CD4-positive, alpha-beta T cell treated with Interferon gamma for 1 hour (primary cell): ENCODE results near the gene GABPB2.
A peak's percentile ranks its signal among the peaks of the same experiment; 100 is the strongest.

Experiments used
- DNase-seq: peaks from one replicate; pipeline ENCODE4 v3.0.0-alpha.2; 2020

GABPB2 gene

DNA sequence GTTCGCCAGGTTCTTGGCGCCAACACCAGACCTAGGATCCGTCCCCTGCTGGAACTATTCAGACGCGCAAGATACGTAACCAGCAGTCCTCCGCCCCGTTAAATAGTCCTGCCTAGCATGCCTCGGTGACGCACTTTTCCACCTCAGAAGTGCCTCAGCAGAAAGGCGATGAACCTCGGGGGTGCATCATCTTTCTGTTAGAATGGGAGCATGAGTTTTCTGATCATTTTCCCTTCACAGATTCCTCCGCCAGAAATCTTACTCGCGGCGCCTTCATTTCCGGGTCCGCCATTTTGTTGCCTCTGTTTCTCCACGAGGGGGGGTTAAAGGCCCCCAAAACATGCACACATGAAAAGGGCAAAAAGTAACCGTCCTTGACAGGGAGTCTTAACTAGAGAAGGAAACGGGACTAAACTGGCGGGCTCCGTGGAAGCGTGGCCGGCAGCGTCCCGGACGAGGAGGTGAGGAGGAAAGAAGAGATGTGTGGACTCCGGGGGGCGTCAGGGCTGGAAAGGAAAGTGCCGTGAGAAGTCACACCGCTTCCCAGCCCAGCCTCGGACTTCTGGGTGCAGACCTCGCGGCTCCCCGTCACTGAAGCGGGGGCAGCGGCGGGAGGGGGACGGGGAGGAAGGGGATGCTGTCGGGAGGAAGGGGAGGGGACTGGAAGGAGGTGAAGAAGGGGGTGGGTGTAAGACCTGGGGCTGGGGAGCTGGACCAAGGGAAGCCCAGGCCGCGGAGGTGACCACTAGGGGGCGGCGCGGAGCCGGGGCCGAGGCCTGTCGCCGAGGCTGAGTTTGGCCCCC, at the start of gene GABPB2:
GABPB2 (plus strand) TSS at position 288 of the 803 bp plus-strand sequence. CDS start 17,429 bp downstream, outside the sequence.
- DNase-seq = peak; percentile 87

DNA sequence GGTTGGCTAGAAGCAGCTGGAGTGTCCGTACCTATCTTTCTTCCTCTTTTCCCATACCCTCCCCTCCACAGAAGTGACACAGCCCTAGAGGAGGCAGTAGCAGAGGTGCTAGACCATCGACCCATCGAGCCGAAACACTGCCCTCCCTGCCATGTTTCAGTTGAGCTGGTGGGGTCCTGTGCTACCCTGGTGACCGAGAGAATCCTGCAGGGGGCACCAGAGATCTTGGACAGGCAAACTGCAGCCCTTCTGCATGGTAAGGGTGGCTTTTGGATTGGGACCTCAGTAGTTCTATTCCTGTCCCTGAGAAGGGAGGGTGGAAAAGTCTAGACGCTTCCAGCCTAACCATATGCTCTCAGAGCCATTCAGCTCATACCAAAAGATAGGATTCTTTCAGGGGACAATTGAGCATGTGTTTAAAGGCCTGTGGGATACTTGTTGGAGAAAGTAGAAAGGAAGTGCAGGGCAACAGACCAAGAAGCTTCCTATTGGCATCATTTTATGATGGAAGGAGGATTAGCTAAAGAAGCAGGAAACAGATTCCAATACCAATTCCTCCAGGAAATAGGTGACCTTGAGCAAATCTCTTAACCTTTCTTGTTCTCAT, 45.9 kb upstream of the GABPB2 start:
- DNase-seq = peak; percentile 84

DNA sequence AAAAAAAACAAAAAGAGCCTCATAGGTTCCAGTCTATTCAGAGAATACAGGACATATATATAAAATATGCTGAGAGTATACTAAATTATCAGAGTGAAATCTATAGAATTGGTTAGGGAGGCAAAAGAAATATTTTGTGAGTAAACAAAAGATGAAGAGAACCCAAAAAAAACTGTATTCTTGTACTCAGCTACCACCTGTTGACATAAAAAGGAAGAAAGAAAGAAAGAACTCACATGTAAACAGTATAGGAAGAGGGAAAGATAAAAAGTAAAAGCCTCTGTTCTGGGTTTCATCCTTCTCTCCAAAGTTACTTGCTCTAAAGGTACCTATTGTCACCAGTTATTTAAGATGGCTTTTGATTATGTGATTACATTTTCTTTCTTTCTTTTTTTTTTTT, 44.1 kb upstream of the GABPB2 start:
- no peak for DNase-seq

DNA sequence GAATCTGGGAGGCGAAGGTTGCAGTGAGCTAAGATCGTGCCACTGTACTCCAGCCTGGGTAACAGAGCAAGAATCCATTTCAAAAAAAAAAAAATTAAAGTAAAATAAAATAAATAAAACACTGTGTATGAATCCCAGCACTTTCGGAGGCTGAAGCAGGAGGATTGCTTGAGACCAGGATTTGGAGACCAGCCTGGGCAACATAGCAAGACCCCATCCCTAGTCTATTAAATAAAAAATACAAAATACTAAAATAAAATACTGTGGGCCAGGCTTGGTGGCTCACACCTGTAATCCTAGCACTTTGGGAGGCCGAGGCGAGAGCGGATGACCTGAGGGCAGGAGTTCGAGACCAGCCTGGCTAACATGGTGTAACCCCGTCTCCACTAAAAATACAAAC, 38.4 kb upstream of the GABPB2 start:
- DNase-seq = no peak

DNA sequence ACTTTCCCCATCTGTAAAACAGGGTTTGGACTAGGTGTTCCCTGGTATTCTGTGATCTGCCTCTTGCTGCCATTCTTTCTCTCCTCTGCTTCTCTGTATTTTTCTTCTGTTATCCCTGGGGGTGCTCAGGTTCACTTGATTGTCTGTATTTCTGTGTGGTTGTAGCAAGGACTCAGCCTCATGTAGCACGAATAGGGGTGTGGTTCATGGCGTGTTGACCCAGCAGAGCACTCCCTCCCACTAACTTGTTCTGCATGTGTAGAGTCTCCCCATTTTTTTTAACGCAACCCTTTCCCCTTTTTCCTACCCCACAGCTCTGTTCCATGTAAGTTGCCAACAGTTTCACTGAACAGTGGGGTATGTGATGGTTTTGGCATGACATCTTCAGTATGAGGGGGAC, 35.4 kb upstream of the GABPB2 start:
- no peak for DNase-seq

DNA sequence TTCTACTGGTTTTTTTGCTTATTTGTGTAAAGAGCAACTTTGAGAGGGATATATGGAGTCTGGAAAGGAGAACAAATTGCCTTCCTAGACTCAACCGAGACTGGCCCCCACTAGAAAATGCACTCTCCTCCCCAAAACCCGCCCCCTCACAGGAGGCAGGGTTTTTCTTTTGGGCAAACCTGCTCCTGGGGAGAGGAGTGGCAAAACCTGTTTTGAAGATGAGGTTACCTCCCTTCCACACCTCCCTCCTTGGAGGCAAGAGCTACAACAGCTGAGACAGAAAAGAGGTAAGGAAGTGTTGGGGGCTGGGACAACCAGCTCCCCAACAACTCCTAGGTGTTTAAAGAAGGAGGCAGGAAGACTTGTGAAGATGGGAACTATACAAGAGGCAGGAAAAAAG, 34.2 kb upstream of the GABPB2 start, which contains the start of gene BNIPL:
BNIPL (plus strand) TSS at position 231 of the 400 bp plus-strand sequence; CDS start at position 371, 140 bp downstream.
- no peak for DNase-seq

DNA sequence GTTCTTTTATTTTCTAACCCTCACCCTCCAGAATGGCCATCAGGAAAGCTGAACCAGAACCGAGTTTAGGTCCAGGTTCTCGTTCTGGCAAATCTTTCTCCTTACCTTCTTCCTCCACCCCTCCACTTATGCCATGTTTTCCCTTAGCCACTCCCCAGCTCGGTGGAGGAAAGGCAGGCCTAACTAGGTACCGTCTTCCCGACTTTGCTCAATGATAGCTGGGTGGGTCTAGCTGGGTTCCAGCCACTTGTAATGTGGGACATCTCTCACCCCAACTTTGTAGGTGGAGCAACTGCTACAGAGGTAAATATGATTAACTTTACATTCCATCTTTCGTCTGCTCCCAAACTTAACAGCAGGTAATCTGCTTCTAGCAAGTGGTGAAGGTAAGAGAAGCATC, 33.5 kb upstream of the GABPB2 start:
- no peak for DNase-seq

DNA sequence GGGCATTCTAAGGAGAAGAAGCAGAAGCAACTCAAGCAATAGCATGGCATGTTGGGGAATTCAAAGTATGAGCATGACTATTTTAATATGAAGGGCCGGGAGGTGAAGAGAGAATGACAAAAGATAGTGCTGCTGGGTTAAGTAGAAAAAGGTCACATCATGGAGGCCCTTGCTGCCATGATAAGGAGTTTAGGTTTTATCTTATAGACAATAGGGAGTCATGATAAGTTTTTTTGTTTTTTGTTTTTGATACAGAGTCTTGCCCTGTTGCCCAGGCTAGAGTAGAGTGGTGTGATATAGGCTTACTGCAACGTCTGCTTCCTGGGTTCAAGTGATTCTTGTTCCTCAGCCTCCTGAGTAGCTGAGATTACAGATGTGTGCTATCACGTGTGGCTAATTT, 31.0 kb upstream of the GABPB2 start:
- DNase-seq = no peak

DNA sequence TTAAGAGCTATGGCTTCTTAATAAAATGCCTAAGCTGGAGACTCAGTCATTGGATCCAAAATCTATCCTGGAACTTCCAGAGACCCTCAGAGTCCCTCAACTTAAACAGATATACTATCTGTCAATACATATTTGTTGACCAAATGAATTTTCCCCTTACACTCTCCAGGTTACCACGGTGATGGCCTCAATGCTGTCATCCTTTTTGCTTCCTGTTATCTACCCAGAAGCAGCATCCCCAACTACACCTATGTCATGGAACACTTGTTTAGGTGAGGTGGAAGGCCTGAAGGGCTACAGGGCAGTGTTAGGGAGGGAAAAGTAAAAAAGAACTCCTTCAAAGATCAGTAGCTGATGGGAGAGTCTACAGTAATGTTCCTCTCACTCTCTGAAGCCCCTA, 27.4 kb upstream of the GABPB2 start:
- DNase-seq = no peak

DNA sequence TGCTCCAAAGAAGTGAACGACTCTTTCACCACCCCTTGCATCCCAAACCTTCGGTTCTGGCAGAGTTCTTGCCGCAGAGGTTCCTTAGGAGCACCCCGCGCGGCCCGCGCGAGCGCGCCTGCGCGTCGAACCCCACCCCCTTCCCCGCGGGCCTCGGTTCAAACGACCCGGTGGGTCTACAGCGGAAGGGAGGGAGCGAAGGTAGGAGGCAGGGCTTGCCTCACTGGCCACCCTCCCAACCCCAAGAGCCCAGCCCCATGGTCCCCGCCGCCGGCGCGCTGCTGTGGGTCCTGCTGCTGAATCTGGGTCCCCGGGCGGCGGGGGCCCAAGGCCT, 23.0 kb upstream of the GABPB2 start, which contains the start of gene C1orf56:
C1orf56 (plus strand) TSS at position 161 of the 334 bp plus-strand sequence; CDS start at position 258, 97 bp downstream.
- DNase-seq = peak; percentile 58

DNA sequence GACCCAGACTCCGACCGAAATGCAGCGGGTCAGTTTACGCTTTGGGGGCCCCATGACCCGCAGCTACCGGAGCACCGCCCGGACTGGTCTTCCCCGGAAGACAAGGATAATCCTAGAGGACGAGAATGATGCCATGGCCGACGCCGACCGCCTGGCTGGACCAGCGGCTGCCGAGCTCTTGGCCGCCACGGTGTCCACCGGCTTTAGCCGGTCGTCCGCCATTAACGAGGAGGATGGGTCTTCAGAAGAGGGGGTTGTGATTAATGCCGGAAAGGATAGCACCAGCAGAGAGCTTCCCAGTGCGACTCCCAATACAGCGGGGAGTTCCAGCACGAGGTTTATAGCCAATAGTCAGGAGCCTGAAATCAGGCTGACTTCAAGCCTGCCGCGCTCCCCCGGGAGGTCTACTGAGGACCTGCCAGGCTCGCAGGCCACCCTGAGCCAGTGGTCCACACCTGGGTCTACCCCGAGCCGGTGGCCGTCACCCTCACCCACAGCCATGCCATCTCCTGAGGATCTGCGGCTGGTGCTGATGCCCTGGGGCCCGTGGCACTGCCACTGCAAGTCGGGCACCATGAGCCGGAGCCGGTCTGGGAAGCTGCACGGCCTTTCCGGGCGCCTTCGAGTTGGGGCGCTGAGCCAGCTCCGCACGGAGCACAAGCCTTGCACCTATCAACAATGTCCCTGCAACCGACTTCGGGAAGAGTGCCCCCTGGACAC, 22.5 kb upstream of the GABPB2 start:
- DNase-seq = peak; percentile 63

DNA sequence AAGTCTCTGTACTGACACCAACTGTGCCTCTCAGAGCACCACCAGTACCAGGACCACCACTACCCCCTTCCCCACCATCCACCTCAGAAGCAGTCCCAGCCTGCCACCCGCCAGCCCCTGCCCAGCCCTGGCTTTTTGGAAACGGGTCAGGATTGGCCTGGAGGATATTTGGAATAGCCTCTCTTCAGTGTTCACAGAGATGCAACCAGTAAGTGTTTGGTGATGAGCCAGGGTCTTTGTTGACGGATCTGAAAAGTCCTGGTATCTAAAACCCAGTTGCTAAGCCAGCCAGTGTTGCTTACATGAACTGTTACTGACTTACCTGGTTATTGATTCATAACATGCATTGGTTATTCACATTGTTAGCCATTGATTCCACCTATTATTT, 21.9 kb upstream of the GABPB2 start:
- no peak for DNase-seq

DNA sequence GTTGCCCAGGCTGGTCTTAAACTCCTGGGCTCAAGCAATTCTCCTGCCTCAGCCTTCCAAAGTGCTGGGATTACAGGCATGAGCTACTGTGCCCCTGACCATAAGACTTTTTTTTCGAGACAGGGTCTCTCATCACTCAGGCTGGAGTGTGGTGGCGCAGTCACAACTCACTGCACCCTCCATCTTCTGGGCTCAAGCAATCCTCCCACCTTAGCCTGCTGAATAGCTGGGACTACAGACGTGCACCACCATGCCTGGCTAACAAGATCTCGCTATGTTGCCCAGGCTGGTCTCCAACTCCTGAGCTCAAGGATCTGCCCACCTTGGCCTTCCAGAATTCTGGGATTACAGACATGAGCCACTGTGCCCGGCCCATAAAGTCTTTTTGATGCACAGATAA, 21.1 kb upstream of the GABPB2 start:
- no peak for DNase-seq

DNA sequence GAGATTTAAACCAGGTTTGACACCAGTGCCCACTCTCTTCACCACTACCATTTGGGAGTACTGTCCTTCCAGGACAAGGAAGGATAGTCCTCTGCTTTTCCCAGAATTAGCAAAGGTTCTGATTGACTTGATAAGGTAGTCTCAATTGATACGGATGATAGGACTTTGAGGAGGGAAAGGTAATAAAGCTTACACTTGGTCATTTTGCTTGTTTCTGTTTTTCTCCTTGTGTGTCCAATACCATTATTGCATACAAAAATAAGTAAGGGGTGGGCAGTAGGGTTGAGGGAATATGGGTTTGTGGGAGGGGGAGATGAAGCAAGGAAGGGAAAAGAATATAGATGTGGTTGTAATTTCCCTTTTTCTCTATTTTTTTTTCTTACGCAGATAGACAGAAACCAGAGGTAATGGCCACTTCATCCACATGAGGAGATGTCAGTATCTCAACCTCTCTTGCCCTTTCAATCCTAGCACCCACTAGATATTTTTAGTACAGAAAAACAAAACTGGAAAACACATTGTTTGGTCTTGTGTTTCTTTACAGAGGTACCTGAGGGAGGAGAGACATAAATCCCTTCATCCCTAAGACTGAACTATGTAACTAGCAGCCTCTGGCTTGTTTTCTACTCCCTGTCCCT, 20.4 kb upstream of the GABPB2 start:
- DNase-seq = no peak

DNA sequence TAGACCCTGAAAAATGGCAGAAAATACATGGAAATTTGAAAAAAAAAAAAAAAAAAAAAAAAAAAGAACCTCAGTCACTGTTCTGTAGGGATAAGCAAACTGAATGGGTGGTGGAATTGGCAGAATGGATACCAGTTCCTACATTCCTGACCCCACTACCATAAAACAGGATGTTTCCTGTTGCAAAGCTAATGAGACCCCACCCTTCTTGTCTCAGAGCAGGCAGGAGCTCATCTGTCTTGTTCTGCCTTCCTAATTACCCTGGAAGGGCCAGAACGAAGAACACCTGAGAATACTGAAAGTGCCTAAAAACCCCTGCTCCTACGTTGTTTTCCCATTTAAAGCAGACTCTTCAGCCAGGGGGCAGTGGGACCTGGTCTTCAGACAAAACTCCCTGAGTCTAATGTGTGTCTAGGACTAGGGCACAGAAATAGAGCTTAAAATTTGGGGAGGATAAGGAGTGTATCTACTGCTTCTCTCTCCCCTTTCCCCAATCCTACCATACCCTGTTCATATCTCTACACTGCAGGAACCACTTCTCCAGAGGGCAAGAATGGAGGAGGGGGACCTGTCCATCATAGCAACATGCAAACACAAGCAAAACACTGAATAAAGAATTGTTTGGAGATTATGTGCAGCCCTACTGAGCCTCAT, 19.1 kb upstream of the GABPB2 start:
- DNase-seq = no peak

DNA sequence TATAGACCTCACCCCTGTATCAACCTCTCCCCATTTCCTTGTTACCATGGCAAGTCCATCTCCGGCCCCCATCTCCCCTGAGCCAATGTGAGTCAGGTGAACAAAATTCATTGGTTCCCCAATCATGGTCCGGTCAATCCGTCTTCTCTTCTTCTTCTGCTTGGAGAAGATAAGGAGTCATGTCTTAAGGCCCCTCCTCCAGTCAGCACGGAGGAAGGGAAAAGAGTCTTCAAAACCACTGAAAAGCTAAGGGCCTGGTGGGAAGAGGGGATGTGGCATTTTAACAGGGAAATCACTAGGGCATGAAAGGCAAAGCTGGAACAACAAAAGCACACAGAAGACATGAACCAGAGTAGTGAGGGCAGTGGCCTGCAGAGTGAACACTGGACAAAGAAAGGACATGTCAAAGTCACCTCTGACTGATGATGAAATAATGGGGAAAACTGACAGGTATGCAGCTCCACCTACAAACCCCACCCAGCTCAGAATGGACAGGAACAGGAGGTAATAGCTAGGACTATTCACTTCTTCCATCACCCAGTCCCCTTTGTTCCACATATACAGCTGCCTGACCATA, 15.5 kb upstream of the GABPB2 start:
- no peak for DNase-seq

DNA sequence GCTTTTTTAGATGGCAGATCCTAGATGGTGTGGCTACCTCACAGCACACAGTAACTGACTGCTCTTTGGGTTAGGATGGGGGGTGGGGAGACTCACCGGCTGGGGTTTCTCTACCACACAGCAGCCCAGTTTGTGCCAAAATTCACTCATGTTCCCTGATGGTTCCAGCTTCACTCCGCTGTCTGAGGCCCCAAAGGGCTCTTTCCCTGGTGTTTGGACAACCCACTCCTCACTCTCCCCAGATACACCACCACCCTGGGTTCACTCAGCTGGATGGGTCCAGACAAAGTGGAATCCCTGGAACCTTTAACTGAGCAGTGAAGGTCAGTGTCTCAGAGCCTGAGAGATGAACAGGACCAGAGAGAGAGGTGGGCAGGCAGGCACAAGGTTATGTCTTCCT, 15.0 kb upstream of the GABPB2 start:
- no peak for DNase-seq

DNA sequence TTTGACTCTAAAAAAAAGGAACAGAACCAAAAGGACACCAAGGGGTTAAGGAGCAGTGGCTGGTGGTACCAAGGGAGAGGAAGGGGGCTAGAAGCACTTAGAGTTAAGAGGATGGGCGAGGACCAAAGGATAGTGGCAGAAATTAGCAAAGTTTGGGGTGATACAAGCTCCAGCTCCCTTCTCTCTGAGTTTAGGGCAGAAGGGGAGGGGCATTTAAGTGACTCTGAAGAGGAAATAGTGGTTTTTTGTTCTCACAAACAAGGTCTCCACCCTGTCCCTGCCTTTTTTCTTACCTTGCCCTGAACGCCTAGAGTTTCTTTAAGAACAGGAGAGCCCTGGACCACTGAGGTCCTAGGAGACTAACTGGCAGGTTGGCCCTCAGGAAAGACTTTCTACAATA, 14.4 kb upstream of the GABPB2 start:
- DNase-seq = peak; percentile 23

DNA sequence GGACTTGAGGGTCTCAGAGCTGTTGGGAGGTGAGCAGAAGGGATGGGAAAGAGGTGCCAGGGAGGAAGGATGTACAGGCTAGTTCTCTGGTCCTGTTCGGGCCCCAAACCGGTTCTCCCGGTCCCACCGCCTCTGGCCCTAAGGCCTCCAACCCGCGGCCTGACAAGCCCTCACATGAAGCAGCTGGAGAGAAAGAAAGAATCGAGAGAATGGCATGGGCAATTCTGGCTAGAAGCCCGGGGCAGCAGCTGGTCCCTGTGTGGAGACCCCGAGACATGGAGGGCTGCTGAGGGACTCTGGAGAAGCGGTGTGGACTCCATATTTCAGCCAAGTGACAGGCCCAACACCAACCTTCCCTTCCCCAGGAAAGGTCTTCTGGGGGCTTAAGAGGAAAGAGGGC, 11.9 kb upstream of the GABPB2 start:
- DNase-seq = no peak

DNA sequence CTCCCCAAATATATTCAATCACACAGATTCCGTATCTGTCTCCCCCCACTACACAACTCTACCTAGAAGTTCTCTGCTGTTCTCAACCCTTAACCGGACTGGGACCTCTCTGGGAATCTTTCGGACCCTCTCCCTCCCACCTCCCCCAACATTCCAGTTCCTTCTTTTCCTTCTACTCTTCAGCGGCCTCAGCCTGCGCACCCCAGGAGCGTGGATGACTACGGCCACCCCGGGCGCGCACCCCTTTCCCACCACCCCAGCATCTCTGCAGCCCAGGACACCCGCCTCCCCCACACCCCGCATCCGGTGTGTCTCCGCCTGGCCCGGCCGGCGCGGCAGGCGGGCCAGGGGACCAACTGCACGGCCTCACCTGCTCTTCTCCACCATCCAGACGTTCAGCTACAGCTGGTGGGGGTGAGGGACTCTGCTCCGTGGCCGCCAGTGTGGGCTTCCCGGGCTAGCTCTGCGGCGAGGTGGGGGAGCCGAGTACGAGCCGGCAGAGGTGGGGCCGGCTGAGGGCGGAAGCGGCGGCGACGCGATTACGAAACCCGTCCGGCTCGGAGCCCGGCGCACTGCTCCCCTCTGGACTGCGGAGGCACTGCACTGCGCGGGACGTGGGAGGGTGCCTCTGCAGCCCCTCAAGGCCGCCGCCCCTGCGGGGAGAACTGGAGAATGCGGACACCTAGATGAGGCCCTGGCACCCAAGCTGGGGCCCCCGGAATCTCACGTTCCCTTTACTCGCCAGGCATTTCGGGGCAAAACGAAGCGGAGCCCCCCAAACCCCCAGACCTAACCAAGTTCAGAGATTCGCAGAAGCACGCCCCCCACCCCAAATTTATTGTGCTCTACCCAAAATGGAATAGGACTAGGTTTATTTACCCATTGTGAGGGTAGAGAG, 11.2 kb upstream of the GABPB2 start, which contains the start of gene CDC42SE1:
CDC42SE1 (minus strand) TSS at position 514 of the 898 bp plus-strand sequence. CDS start 3,892 bp downstream, outside the sequence.
- peak; percentile 87 for DNase-seq

DNA sequence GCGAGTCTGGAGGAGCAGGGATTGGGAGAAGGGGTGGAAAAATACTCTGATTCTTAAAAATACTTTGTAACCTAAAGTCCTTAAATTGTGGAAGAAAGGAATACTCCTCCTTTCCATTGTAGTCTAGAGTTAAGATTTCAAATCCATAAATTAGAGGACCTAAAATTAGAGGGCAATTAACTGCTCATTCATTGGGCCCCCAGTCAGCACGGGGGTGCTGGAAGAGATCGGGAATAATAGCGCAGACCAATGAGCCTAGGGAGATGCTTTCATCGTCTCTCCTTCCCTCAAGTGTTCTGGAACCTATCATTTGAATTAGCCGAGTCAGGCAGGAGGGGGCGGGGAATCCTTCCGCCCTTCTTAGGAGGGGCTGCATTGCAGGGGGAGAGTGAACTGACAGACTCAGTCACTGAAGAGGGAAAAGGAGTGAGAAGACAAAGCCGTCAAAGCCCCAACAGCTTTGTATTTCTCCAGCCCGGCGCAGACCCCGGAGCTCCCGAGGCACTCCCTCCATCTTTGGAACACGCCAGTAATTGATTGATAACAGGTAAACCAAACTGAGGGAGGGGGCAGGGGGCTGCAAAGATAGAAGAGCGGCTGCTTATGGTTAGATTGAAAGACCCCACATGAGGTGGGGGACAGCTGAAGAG, 10.4 kb upstream of the GABPB2 start, which contains the start of gene MLLT11:
MLLT11 (plus strand) TSS at position 391 of the 650 bp plus-strand sequence. CDS start 6,828 bp downstream, outside the sequence.
- DNase-seq = no peak
